ENCODE measurements around the gene SNX30. TPM values are rescaled to one million over a fixed set of nuclear protein-coding genes. Genes with fewer than 3 reads are reported as not detected.
A peak's percentile ranks its signal among the peaks of the same experiment; 100 is the strongest.

SNX30 gene
- total RNA-seq, 4 donors from 2014 or later = 12.8 to 16.1 (median 14.4) TPM

DNA sequence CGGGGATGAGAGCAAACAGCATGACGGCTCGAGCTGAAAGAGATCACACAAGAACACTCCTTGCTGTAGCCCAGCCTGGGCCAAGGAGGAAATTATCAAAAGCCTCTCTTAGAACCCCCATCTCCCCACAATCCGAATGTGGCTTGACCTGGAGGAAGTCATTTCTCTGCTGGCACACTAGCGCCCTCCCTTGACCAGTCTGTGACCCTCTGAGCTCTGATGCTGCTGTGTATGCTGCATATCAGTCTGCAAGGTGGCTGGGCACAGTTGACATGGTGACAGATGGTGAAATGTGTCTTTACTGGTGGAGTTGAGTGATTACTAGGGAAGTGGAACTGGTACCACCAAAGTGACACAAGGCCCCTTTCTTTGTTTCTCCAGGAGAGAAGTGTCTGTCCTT is 136.8 kb downstream of the SNX30 start:
- WGBS = 71% methylated on average over 5 of the region's 5 CpGs
- H3K27ac ChIP-seq = no peak overlapping the region
- H3K4me3 ChIP-seq = no peak overlapping the region
- H3K36me3 ChIP-seq = no peaks in the 10 kb centered on the region
- peaks cover 19% of the 10 kb centered on the region for H3K27me3 ChIP-seq
- no peak for TF ChIP-seq POLR2AphosphoS5 (IDR thresholded peaks at IDR 0.05)
- TF ChIP-seq POLR2A (IDR thresholded peaks at IDR 0.05) = no peak
- TF ChIP-seq, protein P1, sequence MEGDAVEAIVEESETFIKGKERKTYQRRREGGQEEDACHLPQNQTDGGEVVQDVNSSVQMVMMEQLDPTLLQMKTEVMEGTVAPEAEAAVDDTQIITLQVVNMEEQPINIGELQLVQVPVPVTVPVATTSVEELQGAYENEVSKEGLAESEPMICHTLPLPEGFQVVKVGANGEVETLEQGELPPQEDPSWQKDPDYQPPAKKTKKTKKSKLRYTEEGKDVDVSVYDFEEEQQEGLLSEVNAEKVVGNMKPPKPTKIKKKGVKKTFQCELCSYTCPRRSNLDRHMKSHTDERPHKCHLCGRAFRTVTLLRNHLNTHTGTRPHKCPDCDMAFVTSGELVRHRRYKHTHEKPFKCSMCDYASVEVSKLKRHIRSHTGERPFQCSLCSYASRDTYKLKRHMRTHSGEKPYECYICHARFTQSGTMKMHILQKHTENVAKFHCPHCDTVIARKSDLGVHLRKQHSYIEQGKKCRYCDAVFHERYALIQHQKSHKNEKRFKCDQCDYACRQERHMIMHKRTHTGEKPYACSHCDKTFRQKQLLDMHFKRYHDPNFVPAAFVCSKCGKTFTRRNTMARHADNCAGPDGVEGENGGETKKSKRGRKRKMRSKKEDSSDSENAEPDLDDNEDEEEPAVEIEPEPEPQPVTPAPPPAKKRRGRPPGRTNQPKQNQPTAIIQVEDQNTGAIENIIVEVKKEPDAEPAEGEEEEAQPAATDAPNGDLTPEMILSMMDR (IDR thresholded peaks at IDR 0.05) = no peak
- no peak for TF ChIP-seq EP300 (IDR thresholded peaks at IDR 0.05)
- no peak for DNase-seq (ENCODE audit: low spot score in 2 of 2)
- H3K9me3 ChIP-seq = no peaks in the 10 kb centered on the region
- H3K4me1 ChIP-seq = peaks cover 11% of the 10 kb centered on the region

DNA sequence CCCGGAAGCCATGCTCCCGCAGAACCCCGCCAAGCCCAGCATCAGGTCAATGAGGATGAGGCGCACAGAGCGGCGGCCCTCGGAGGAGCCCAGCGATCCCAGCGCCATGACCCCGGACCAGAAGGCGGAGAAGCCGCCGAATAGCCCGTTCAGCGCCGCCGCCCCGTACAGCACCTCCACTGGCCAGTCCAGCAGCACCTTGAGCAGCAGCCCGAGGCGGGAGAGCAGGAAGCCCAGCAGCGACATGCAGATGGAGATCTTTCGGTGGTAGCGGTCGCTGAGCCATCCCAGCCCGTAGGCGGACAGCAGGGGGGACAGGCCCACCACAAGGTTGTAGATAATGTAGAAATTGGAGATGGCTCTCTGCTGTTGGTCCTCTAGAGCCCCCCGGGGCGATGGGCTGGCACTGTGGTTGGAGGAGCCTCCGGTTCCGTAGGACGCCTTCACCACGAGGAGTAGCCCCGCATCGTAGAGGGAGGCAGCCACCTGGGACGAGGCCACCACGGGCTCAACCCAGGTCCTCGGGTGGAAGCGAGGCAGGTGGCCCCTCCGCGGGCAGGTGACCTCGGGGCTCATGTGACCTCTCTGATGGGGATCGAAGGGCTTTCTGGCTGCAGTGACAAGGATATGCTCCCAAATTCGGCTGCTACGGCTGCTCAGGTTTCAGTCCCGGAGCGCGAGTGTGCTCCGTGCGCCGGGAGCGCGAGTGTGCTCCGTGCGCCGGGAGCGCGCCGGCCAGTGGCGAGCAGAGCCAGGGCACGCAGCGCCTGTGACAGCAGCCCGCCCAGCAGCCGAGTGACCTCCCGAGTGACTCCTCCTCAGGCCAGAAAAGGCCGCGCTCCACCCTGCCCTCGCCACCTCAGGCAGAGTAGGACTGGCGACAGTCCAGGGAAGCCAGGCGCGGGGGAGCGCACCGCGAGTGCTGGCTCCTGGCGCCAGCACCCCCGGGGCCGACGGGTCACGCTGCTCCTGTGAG is 139.8 kb downstream of the SNX30 start, which contains the start of gene SLC46A2:
SLC46A2 (minus strand) TSS at position 771 of the 976 bp plus-strand sequence; CDS start at position 576, 195 bp downstream.
- no peaks in the 10 kb centered on the region for H3K36me3 ChIP-seq
- H3K9me3 ChIP-seq = no peaks in the 10 kb centered on the region
- H3K27me3 ChIP-seq = peaks cover 19% of the 10 kb centered on the region
- H3K27ac ChIP-seq = no peak within 1 kb of the TSS
- WGBS = 3% methylated on average over 48 of the region's 78 CpGs
- TF ChIP-seq EP300 (IDR thresholded peaks at IDR 0.05) (no peak), POLR2A (IDR thresholded peaks at IDR 0.05) (no peak)
- no peak for DNase-seq (ENCODE audit: low spot score in 2 of 2)
- H3K4me1 ChIP-seq = peaks cover 11% of the 10 kb centered on the region
- H3K4me3 ChIP-seq = peak within 1 kb of the TSS; percentile 38

DNA sequence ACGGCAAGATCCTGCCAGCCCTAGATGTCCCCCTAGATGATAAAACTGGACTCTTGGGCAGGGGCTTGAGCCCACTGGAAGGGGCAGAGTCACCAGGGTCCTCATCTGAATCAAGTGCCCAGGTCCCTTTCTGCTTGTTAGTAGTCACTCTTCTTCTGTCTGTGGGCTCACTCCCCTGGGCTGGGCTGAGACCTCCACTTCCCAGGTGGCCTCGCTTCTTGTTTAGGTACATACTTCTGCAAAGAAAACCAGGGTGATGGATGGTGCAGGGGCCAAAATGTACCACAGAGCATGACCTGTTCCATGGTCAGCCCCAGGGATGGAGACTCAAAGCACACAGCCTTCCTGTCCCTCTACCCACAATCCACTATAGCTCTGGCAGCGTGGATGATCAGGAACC is 141.0 kb downstream of the SNX30 start:
- Histone ChIP-seq H3K27ac (no peak overlapping the region), H3K27me3 (peaks cover 19% of the 10 kb centered on the region), H3K4me3 (no peak overlapping the region), H3K4me1 (peaks cover 11% of the 10 kb centered on the region), H3K9me3 (no peaks in the 10 kb centered on the region), H3K36me3 (no peaks in the 10 kb centered on the region)
- DNase-seq (ENCODE audit: low spot score in 2 of 2) = no peak
- TF ChIP-seq EP300 (IDR thresholded peaks at IDR 0.05) (no peak), POLR2A (IDR thresholded peaks at IDR 0.05) (no peak), POLR2AphosphoS5 (IDR thresholded peaks at IDR 0.05) (no peak)
- TF ChIP-seq, protein P1 (IDR thresholded peaks at IDR 0.05) = no peak
- 100% methylated on average over 3 of the region's 3 CpGs for WGBS

DNA sequence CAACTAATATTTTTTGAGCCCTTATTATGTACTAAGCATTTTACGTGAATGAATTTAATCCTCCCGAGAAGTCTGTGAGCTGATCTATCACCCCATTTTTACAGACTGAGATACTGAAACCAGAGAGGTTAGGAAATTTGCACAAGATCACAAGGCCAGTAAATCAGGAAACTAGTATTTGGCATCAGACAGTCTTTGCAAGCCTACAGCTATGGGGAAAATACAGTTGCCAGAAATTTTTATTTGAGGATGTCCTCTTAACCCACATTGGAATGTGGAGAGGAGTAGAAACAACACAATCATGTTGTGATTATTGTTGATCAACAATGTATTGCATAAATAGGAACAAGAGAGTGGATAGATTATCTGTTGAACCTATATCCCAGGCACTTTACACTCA is 142.4 kb downstream of the SNX30 start:
- H3K27me3 ChIP-seq = peaks cover 23% of the 10 kb centered on the region
- DNase-seq (ENCODE audit: low spot score in 2 of 2) = no peak
- H3K4me1 ChIP-seq = peaks cover 11% of the 10 kb centered on the region
- H3K36me3 ChIP-seq = no peaks in the 10 kb centered on the region
- H3K27ac ChIP-seq = no peak overlapping the region
- no peak overlapping the region for H3K4me3 ChIP-seq
- 84% methylated on average over 2 of the region's 2 CpGs for WGBS
- TF ChIP-seq, protein P1 (IDR thresholded peaks at IDR 0.05) = no peak
- no peak for TF ChIP-seq EP300 (IDR thresholded peaks at IDR 0.05)
- TF ChIP-seq POLR2AphosphoS5 (IDR thresholded peaks at IDR 0.05) = no peak
- TF ChIP-seq POLR2A (IDR thresholded peaks at IDR 0.05) = no peak
- no peaks in the 10 kb centered on the region for H3K9me3 ChIP-seq

DNA sequence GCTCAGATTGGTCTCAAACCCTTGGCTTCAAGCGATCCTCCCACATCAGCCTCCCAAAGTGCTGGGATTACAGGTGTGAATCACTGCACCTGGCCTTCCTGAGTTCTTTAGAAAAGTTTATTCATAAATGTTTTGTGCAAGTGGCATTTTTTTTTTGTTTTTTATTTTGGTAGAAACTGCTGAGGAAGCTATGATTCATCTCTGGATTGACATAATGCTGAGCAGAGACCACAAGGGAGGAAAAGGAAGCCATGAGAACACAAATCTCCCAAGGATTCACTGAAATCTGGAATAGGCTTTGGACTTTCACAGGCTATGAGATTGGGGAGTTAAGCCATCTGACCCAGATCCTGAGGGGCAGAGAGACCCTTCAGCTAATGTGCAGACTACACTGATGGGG is 143.5 kb downstream of the SNX30 start:
- no peaks in the 10 kb centered on the region for H3K9me3 ChIP-seq
- no peaks in the 10 kb centered on the region for H3K36me3 ChIP-seq
- no peak for DNase-seq (ENCODE audit: low spot score in 2 of 2)
- no peak overlapping the region for H3K27ac ChIP-seq
- WGBS = 97% methylated on average over 1 of the region's 1 CpG
- H3K27me3 ChIP-seq = peaks cover 30% of the 10 kb centered on the region
- TF ChIP-seq POLR2AphosphoS5 (IDR thresholded peaks at IDR 0.05) (no peak), POLR2A (IDR thresholded peaks at IDR 0.05) (no peak), EP300 (IDR thresholded peaks at IDR 0.05) (no peak)
- TF ChIP-seq, protein P1 (IDR thresholded peaks at IDR 0.05) = no peak
- H3K4me1 ChIP-seq = peaks cover 11% of the 10 kb centered on the region
- no peak overlapping the region for H3K4me3 ChIP-seq
